HepG2 (cell line): ENCODE data around the gene NGEF. TPM values are rescaled to one million over a fixed set of nuclear protein-coding genes. Genes with fewer than 3 reads are reported as not detected.

Source experiments
- ASH2L ChIP-seq: fragments of 300-600, 200-600 bp; sonication (generic); IDR thresholded peaks from 2 replicates; pipeline ENCODE4 v1.7.0; 2017; ENCODE audit warnings: low read depth, mild to moderate bottlenecking, moderate library complexity, mixed read lengths, low read length; ENCODE audit not compliant: insufficient read length
- CC2D1A ChIP-seq: sonication (generic); formaldehyde crosslinking; IDR thresholded peaks from 2 replicates; pipeline ENCODE4 v1.8.1; 2023; ENCODE audit warnings: mild to moderate bottlenecking, missing genetic modification reagents
- DNMT1 ChIP-seq: sonication (generic); formaldehyde crosslinking; IDR thresholded peaks from 2 replicates; pipeline ENCODE4 v1.5.1; 2020; ENCODE audit warnings: mild to moderate bottlenecking, missing genetic modification reagents
- GABPB1 ChIP-seq: IDR thresholded peaks from 2 replicates; pipeline ENCODE4 v1.6.1; 2016; ENCODE audit warnings: mild to moderate bottlenecking, missing genetic modification reagents, moderate library complexity, missing compliant biosample characterization
- HNRNPK ChIP-seq: fragments of 200-400 bp; formaldehyde crosslinking; IDR thresholded peaks from 2 replicates; pipeline ENCODE4 v1.6.1; 2018; ENCODE audit warnings: low read length, low read depth, moderate library complexity, mild to moderate bottlenecking; ENCODE audit not compliant: poor library complexity, severe bottlenecking
- HOXA7 ChIP-seq: sonication (generic); formaldehyde crosslinking; IDR thresholded peaks from 2 replicates; pipeline ENCODE4 v1.8.1; 2022; ENCODE audit warnings: mild to moderate bottlenecking, missing genetic modification reagents, moderate library complexity
- KLF15 ChIP-seq: sonication (generic); formaldehyde crosslinking; IDR thresholded peaks from 2 replicates; pipeline ENCODE4 v1.8.1; 2023; ENCODE audit warnings: borderline replicate concordance, mild to moderate bottlenecking, inconsistent platforms, missing genetic modification reagents, mixed read lengths
- MED8 ChIP-seq: sonication (generic); formaldehyde crosslinking; IDR thresholded peaks from 2 replicates; pipeline ENCODE4 v1.8.1; 2023; ENCODE audit warnings: mild to moderate bottlenecking, missing genetic modification reagents; ENCODE audit not compliant: insufficient replicate concordance
- POLR2A ChIP-seq, 2 experiments: IDR thresholded peaks; 2 replicates each; pipeline ENCODE4 v1.6.1; 2011; ENCODE audit warnings: low read depth in 2 of 2, low read length in 2 of 2, mild to moderate bottlenecking in 1 of 2, moderate library complexity in 1 of 2; ENCODE audit not compliant: insufficient read depth in 1 of 2
- RBM39 ChIP-seq: fragments of 200-400 bp; formaldehyde crosslinking; IDR thresholded peaks from one replicate; pipeline ENCODE4 v1.6.1; 2018; ENCODE audit warnings: antibody characterized with exemption, mild to moderate bottlenecking, low read depth, low read length; ENCODE audit not compliant: poor library complexity, severe bottlenecking
- SIX4 ChIP-seq: sonication (generic); formaldehyde crosslinking; IDR thresholded peaks from 2 replicates; pipeline ENCODE4 v1.4.0; 2020; ENCODE audit warnings: missing genetic modification reagents
- THAP9 ChIP-seq: sonication (generic); formaldehyde crosslinking; IDR thresholded peaks from 2 replicates; pipeline ENCODE4; 2020; ENCODE audit warnings: missing genetic modification reagents, mild to moderate bottlenecking, borderline replicate concordance
- ZFP36L2 ChIP-seq: sonication (generic); formaldehyde crosslinking; IDR thresholded peaks from 2 replicates; pipeline ENCODE4 v1.4.0; 2020; ENCODE audit warnings: missing genetic modification reagents
- ZNF543 ChIP-seq: sonication (generic); formaldehyde crosslinking; IDR thresholded peaks from 2 replicates; pipeline ENCODE4 v1.4.0; 2020; ENCODE audit warnings: mild to moderate bottlenecking, missing genetic modification reagents
- ZNF800 ChIP-seq: sonication (generic); formaldehyde crosslinking; IDR thresholded peaks from 2 replicates; pipeline ENCODE4 v1.4.0; 2020; ENCODE audit warnings: missing genetic modification reagents
- ZNF883 ChIP-seq: sonication (generic); formaldehyde crosslinking; IDR thresholded peaks from 2 replicates; pipeline ENCODE4 v1.5.1; 2020; ENCODE audit warnings: mild to moderate bottlenecking, missing genetic modification reagents; ENCODE audit errors: not compliant biosample characterization
- polyA plus RNA-seq, 8 experiments: library from polyadenylated mRNA; depleted of rRNA in 3 of 8; stranded (reverse) in 7 of 8; unstranded in 1 of 8; fragments of >200 nt; fragmentation: Illumina TruSeq in 4 of 8; extraction: Trizol in 4 of 8; gene quantifications; 2 replicates each; pipeline versions ENCODE4 v1.2.1 to v1.2.3, GENCODE V29; 2011 to 2016; ENCODE audit warnings: low read depth in 4 of 8, missing spikeins in 1 of 8, mixed read lengths in 1 of 8; ENCODE audit not compliant: insufficient read depth in 1 of 8
- total RNA-seq, 5 experiments: library from RNA; depleted of rRNA; stranded (reverse); fragments of >200 nt; fragmentation: Illumina TruSeq; extraction: Trizol; gene quantifications; 2 replicates each; pipeline ENCODE4 v1.2.3, GENCODE V29; 2016; ENCODE audit warnings: low read depth in 1 of 5
- TF ChIP-seq, protein P1 (sequence below): sonication (generic); formaldehyde crosslinking; IDR thresholded peaks from 2 replicates; pipeline ENCODE4 v1.4.0; 2020; ENCODE audit warnings: mild to moderate bottlenecking, missing genetic modification reagents
- TF ChIP-seq, protein P2 (sequence below): sonication (generic); formaldehyde crosslinking; IDR thresholded peaks from 2 replicates; pipeline ENCODE4 v1.5.1; 2020; ENCODE audit warnings: missing genetic modification reagents, mild to moderate bottlenecking, borderline replicate concordance
- TF ChIP-seq, protein P3 (sequence below): sonication (generic); formaldehyde crosslinking; IDR thresholded peaks from 2 replicates; pipeline ENCODE4 v1.8.1; 2023; ENCODE audit warnings: mild to moderate bottlenecking, missing genetic modification reagents

Gene NGEF
- total and polyA plus RNA-seq, 2 of the 13 experiments (the other 11 are each of a cell fraction or from before 2014, with no cell fraction given), result 14.4 to 36.9 TPM

GRCh38 chr2:233053928-233054784 lies 41.1 kb upstream of the NGEF start (continued):
- TF ChIP-seq, protein P1, sequence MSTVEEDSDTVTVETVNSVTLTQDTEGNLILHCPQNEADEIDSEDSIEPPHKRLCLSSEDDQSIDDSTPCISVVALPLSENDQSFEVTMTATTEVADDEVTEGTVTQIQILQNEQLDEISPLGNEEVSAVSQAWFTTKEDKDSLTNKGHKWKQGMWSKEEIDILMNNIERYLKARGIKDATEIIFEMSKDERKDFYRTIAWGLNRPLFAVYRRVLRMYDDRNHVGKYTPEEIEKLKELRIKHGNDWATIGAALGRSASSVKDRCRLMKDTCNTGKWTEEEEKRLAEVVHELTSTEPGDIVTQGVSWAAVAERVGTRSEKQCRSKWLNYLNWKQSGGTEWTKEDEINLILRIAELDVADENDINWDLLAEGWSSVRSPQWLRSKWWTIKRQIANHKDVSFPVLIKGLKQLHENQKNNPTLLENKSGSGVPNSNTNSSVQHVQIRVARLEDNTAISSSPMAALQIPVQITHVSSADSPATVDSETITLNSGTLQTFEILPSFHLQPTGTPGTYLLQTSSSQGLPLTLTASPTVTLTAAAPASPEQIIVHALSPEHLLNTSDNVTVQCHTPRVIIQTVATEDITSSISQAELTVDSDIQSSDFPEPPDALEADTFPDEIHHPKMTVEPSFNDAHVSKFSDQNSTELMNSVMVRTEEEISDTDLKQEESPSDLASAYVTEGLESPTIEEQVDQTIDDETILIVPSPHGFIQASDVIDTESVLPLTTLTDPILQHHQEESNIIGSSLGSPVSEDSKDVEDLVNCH, result no peak
- TF ChIP-seq DNMT1 (CRISPR knock-in tag), result no peak
- TF ChIP-seq RBM39, result no peak
- TF ChIP-seq ZNF543 (CRISPR knock-in tag), result no peak
- no peak; the same call in 1 of the 2 replicates for TF ChIP-seq THAP9 (CRISPR knock-in tag)
- no peak for TF ChIP-seq POLR2A (IDR thresholded peaks at IDR 0.05; ENCODE audit: insufficient read depth in 1 of 2, low read depth in 2 of 2, low read length in 2 of 2)
- no peak for TF ChIP-seq KLF15 (CRISPR knock-in tag)
- TF ChIP-seq ASH2L, result no peak
- TF ChIP-seq SIX4 (CRISPR knock-in tag), result no peak
- TF ChIP-seq GABPB1 (CRISPR knock-in tag), result peak; percentile 38; the same call in 1 of the 2 replicates
- no peak for TF ChIP-seq HOXA7
- TF ChIP-seq CC2D1A (CRISPR knock-in tag), result no peak
- TF ChIP-seq, protein P2, sequence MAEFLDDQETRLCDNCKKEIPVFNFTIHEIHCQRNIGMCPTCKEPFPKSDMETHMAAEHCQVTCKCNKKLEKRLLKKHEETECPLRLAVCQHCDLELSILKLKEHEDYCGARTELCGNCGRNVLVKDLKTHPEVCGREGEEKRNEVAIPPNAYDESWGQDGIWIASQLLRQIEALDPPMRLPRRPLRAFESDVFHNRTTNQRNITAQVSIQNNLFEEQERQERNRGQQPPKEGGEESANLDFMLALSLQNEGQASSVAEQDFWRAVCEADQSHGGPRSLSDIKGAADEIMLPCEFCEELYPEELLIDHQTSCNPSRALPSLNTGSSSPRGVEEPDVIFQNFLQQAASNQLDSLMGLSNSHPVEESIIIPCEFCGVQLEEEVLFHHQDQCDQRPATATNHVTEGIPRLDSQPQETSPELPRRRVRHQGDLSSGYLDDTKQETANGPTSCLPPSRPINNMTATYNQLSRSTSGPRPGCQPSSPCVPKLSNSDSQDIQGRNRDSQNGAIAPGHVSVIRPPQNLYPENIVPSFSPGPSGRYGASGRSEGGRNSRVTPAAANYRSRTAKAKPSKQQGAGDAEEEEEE, result no peak
- no peak for TF ChIP-seq ZNF883 (CRISPR knock-in tag)
- TF ChIP-seq HNRNPK, result no peak
- no peak for TF ChIP-seq ZFP36L2 (CRISPR knock-in tag)
- TF ChIP-seq MED8 (CRISPR knock-in tag), result no peak
- TF ChIP-seq ZNF800 (CRISPR knock-in tag), result no peak
- TF ChIP-seq, protein P3, sequence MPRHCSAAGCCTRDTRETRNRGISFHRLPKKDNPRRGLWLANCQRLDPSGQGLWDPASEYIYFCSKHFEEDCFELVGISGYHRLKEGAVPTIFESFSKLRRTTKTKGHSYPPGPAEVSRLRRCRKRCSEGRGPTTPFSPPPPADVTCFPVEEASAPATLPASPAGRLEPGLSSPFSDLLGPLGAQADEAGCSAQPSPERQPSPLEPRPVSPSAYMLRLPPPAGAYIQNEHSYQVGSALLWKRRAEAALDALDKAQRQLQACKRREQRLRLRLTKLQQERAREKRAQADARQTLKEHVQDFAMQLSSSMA (CRISPR knock-in tag), result no peak
